Measurements from ENCODE around the gene KRT9.
"Not testable (repeated sequence)": the region's sequence is repeated elsewhere in the genome, so short reads cannot be mapped to it uniquely, and the experiment has no call there.

The KRT9 gene

DNA sequence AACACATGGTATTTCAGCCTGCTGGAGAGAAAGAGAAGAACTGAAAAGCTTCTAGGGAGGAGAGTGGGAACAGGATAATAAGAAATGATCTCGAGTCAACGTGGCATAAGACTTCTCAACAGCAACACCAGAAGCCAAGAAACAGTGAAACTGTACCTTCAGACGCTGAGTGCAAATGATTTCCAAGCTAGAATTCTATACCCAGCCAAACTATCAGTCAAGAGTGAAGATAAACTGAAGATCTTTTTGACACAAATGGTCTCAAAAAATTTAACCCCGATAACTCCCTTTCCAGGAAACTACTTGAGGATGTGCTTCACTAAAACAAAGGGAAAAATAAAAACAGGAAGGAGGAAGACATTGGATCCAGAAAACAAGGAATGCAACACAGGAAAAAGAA is 35.1 kb upstream of the KRT9 start:
- DNase-seq (ENCODE audit: low read depth in 1 of 2, low spot score in 1 of 2), result not testable (repeated sequence)

GRCh38 chr17:41602524-41602923 is 30.7 kb upstream of the KRT9 start:
- DNase-seq (ENCODE audit: low read depth in 1 of 2, low spot score in 1 of 2), result no peak

DNA sequence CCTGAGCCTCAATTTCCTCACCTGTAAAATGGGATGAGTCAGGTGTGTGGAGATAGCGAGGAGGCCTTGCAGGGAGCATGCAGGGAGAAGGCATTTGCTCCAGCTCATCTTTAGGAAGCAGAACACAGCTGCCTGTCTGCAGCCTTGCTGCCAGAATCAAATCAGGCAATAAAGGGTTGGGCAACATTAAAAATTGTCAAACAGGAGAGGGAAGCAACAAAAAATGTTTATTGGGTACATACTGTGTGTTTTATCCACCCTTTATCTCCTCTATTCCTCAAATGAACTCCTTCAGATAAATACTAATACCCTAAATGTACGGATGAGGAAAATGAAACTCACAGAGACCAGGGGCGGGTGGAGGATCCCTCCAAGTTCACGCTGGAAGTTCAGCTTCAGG is 28.5 kb upstream of the KRT9 start:
- no peak for DNase-seq (ENCODE audit: low read depth in 1 of 2, low spot score in 1 of 2)

GRCh38 chr17:41599680-41600079 is 27.8 kb upstream of the KRT9 start:
- DNase-seq (ENCODE audit: low read depth in 1 of 2, low spot score in 1 of 2), result no peak

DNA sequence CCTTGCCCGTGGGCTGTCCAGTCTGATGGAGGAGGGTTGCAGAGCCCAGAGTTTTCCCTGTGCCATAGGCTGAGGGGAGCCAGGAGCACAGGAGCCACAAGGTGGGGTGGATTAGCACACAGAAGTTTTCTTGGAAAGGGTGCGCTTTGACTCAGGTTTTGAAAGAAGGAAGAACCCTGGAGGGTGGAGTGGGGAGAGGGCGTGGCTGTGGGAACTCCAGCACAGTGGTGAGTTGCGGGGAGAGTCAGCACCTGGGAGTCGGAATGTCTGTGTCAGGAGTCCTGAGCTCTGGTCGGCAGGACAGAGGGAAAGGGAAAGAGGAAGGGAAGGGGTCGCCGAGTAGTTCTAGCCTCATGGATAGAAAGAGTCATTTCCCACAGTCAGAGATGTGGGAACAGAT is 23.7 kb upstream of the KRT9 start:
- no peak for DNase-seq (ENCODE audit: low read depth in 1 of 2, low spot score in 1 of 2)

DNA sequence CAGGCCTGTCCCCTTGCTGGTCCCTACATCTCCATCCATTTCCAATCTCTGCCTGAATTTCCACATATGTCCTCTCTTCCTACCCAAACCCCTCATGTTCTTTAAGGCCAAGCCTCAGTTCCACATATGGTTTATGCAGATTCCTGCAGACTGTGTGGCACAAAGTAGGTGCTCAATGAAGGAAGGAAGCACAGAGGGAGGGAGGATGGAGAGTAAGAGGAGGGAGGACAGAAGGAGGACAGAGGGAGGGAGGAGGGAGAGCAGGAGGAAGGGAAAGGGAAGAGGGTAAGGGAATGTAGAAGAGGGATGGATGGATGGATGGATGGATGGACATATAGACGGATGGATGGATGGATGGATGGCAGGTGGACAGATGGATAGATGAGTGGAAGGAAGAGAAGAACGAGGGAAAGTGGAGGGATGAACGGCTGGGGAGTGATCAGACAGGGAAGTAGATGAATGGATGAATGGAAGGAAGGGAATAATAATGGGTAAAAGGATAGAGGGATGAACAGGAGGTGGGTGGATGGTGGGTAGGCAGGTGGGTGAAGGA is 22.6 kb upstream of the KRT9 start:
- no peak for DNase-seq (ENCODE audit: low read depth in 1 of 2, low spot score in 1 of 2)

DNA sequence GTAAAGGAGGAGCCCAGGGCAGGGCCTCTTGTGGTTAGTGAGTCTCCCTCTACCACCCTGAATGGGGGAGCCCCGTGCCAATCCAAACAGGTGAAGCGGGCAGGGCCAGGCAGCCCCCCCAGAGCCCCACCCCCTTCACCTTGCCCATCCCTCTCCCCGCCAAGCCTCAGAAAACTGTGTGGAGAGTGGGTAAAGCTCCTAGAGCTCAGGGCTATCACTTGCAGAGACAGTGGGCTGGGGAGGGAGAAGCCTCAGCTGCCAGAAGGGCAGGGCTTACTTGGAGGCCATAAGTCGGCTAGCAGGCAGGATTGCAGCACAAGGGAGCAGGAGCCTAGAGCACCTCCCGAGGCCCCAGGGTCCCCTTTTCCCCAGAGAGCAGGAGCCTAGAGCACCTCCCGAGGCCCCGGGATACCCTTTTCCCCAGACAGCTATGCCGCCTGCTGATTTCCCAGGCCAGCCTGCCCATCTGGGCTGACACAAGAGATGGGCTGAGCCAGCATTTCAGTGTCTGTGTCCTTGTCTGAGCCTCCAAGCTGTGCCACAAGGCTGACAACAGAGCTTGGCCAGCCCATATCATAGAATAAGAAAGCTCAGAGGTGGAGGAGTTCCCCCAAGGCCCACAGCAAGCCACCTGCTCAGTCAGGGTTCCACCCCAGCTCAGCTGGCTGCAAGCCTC is 21.6 kb upstream of the KRT9 start:
- no peak for DNase-seq (ENCODE audit: low read depth in 1 of 2, low spot score in 1 of 2)

DNA sequence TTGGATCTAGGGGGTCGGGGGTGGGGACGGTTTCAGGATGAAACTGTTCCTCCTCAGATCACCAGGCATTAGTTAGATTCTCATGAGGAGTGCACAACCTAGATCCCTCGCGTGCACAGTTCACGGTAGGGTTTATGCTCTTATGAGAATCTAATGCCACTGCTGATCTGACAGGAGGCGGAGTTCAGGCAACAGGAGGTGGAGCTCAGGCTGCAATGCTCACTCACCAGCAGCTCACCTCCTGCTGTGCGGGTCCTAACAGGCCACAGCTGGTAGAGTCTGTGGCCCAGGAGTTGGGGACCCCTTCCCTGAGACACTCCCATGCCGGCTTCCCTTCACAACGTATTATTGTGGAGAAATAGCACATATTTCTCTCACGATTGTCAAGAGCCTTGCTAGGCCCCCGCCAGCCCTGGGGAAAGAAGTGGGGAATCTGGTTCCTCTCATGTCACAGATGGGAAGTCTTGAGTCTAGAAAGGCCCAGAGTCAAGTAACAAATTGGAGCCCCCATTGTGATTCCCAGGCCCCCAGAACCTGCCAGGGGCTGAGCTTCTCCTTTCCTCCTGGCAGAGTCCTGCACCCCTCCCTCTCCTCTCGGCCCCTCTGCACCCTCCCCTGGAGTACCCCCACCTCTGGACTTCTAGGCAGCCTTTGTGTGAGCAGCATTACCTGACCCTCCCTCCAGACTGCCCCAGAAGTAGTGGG is 20.9 kb upstream of the KRT9 start:
- DNase-seq (ENCODE audit: low read depth in 1 of 2, low spot score in 1 of 2), result no peak

DNA sequence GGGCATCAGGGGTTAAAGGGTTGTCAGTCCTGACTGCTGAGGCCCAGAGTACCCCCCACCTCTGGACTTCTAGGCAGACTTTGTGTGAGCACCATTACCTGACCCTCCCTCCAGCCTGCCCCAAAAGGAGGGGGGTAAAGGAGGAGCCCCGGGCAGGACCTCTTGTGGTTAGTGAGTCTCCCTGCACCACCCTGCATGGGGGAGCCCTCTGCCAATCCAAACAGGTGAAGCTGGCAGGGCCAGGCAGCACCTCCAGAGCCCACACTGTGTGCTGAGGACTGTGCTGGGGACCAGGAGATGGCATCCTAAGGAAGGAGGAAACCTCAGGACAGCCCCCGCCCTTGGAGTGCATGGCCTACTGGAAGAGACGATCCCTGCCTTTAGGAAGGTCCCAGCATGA is 17.4 kb upstream of the KRT9 start:
- no peak for DNase-seq (ENCODE audit: low read depth in 1 of 2, low spot score in 1 of 2)

DNA sequence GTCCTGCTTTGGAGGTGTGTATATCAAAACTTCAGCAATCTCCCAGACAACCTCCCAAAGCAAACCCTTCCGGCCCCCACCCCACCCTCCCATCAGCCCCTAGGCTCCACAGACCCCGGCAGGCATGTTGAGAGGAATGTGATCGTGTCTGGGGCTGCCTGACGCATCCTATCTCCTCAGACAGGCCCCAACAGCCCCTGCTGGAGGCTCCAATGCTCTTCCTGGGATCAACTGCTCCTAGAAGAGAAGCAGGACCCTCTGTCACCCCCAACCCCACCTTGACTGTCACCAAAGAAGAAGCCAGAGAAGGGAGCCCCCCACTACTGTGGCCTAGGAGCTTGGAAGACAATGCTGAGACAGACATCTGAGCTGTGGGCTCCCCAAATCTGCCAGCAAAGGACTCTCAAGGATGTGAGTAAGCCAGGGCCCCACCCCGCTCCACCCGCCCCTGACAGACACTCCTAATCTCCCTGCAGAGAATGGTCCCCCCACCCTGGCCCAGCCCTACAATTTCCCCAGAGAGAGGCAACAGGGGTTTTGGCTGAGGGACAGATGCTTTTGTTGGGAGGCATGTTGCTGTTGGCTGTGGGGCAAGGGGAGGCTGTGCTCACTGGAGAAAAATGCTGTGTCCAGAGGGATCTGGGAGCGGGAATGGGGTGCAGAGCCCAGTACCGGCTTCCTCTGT is 16.4 kb upstream of the KRT9 start:
- no peak for DNase-seq (ENCODE audit: low read depth in 1 of 2, low spot score in 1 of 2)

GRCh38 chr17:41586863-41587495 is 15.1 kb upstream of the KRT9 start, which contains the start of gene KRT14:
TSS of gene KRT14 (minus strand) at chr17:41586895. CDS start at chr17:41586834, 61 bp downstream.
- DNase-seq (ENCODE audit: low read depth in 1 of 2, low spot score in 1 of 2), result no peak

DNA sequence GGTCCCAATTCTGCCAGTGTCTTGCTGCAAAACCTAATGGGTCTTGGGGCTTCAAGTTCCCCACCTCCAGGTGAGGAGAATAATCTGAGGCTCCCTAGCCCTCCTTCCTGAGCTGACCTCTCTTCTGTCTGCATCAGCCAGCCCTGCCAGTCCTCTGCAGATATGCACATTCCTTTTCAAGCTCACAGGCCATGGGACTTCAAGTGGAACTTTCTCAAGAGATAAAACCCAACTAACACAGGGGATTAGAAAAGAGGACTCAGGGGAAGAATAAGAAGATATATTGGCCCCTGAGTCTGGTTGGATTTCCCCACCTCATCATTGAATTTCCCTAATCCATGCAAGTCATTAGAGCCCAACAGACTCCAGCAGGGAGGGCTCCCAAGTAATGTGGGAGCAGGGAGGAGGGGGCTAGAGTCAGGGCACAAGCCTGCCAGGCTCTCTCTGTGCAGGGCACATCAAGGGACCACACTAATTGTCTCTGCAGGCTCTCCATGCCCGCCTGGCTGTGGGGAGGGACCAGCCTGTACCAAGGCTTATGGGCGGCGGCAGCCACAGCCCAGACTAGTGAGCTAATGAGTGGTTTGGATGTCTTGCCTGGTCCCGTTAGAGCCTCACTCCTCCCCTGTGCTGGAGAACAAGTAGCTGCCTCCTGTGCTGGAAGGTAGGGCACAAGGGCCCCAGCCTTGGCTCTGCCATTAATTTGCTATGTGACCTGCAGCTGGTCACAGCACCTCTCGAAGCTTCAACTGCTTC is 13.6 kb upstream of the KRT9 start:
- no peak for DNase-seq (ENCODE audit: low read depth in 1 of 2, low spot score in 1 of 2)

GRCh38 chr17:41584331-41584927 is 12.6 kb upstream of the KRT9 start:
- DNase-seq (ENCODE audit: low read depth in 1 of 2, low spot score in 1 of 2), result not testable (repeated sequence)

DNA sequence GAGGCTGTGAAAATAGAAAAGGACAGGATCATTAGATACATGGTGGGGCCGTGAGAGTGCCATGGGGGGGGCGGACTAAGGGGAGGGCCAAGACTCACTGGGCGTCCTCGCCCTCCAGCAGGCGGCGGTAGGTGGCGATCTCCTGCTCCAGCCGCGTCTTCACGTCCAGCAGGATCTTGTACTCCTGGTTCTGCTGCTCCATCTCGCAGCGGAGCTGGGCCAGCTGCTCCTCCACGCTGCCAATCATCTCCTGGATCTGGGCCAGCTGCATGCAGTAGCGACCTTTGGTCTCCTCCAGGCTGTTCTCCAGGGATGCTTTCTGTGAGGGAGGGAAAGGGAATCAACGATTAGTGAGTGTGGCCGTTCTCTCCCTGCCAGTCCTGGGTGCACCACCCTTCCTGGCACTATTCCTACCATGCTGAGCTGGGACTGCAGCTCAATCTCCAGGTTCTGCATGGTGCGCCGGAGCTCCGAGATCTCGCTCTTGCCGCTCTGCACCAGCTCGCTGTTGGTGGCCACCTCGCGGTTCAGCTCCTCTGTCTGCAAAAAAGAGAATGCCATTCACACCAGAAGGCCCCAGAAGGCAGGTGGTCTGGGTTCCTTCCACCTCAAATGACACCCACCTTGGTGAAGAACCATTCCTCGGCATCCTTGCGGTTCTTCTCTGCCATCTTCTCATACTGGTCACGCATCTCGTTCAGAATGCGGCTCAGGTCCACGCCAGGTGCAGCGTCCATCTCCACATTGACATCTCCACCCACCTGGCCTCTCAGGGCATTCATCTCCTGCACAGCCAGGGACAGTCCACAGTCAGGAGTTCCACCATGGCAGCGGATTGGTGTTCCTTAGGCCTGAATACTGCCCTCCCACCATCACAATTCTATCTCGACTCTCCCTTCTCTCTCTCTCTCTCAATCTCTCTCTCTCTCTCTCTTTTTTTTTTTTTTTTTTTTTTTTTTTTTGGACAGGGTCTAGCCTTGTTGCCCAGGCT is 11.6 kb upstream of the KRT9 start:
- DNase-seq (ENCODE audit: low read depth in 1 of 2, low spot score in 1 of 2), result no peak

DNA sequence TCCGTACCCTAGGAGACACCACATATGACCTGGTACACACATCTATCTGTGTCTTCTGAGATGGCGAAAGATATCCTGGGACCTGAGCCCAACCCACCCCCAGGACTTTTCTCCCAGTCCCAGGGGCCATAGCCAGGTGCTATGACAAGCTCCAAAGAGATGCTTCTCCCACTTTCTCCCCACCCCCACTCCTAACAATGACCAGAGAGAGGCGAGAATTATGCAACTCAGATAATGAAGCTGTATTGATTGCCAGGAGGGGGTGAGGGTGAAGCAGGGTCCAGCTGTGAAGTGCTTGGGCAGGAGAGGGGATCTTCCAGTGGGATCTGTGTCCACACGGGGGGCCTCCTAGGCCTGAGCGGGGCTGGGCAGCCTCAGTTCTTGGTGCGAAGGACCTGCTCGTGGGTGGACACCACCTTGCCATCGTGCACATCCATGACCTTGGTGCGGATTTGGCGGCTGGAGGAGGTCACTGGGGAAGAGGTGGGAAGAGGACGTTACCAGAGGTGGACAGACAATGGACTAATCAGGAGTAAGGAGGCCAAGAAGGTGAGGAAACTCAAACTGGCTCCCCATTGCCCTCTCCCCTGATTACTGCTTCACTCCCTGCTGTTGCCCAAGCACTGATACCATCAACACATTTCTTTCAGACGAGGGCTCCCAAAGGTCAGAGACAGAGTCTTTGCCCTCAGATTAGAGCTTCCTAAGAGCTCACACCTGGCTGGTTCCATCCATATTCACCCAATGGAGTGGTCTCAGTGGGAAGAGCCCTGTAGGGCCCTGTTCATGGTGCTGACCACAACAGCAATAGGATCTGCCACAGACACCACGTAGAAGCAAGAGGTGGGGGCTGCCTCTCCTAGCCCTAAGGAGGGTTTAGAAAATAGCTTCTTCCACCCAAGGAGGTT is 10.5 kb upstream of the KRT9 start:
- DNase-seq (ENCODE audit: low read depth in 1 of 2, low spot score in 1 of 2), result not testable (repeated sequence)

DNA sequence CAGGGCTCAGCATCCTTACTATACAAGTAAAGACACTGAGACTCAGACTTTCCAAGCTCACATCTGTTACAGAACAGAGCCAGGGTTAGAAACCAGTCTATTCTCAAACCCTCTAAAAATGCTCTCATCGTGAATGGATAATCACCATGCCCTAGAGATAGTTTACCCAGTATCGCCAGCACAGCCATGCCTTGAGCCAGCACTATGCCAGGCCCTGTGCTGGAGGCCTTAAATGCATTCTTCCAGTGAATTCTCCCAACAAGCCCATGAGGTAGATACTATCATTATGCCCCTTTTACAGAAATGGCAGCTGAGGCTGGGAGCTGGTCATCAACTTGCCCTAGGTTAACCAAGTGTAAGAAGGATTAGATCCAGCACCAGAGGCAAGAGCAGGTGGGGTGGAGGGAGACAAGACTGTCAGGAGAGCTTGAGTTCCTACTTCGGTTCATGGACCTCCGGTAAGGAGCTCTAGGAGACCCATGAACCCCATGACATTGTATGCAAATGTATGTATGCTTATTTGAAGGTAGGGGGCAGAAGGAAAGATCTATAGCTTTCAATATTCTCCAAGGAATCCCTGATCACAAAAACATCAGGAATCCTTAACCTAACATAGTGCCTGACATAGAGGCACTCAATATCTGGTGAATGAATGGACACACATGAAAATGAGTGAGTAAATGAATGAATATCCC is 9.7 kb upstream of the KRT9 start:
- DNase-seq (ENCODE audit: low read depth in 1 of 2, low spot score in 1 of 2), result no peak

- DNase-seq (ENCODE audit: low read depth in 1 of 2, low spot score in 1 of 2), result no peak
Measured at GRCh38 chr17:41580687-41581365, 9.0 kb upstream of the KRT9 start.
